GM21447 (cell line): Measurements from ENCODE around the gene DLG2.
"Not testable (repeated sequence)": the region's sequence is repeated elsewhere in the genome, so short reads cannot be mapped to it uniquely, and the experiment has no call there.

Experiments
- ATAC-seq: cut with Tn5 transposase; IDR thresholded peaks from one replicate; pipeline ENCODE4 v1.9.1; 2021; ENCODE audit not compliant: unreplicated experiment

The DLG2 gene

GRCh38 chr11:84804041-84804440 lies 823.1 kb downstream of the DLG2 start:
- ATAC-seq: no peak

DNA sequence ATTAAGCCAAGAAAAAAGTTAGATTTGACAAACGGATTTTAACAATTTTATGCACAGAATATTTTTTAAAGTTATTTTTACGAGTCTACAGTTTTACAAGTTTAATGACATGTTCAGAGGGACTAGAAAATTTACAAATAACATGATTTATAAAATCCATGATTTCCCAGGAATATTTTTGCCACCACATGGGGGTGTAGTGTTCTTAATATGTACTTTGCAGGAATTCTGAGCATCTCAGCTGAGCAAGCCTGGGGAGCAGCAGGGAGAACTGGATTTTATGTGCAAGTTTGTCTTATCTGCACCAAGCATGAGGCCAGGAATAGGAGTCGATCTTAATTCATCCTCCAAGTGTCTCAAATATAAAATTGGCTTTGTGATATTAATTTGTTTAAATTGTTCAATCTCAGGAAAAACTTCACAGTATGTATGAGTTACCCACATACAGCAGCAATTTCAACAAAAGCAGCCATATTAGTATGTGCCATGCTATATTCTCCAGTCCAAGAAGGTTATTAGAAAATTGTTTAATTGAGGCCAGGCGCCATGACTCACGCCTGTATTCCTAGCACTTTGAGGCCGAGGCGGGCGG lies 826.3 kb downstream of the DLG2 start:
- ATAC-seq: no peak

- no peak for ATAC-seq
Observed at GRCh38 chr11:84799112-84799511, 828.0 kb downstream of the DLG2 start.

DNA sequence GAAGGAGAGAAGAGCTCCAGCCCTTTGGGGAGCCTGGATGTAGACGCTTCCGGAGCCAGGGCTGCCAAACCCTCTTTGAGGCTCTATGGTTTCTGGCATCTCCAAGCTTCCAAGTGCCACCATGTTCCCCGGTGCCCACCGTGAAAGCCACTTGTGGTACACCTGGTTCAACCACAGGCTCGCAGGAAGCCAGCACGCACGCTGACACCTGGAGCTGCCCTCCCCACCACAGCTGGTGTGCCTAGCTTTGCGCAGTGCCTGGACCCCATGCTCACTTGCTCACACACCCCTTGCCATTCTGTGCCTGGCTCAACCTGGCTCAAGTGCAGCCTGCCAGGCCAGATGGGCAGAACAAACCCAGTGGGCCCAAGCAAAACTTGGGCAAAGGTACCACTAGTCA lies 831.4 kb downstream of the DLG2 start:
- ATAC-seq: no peak

DNA sequence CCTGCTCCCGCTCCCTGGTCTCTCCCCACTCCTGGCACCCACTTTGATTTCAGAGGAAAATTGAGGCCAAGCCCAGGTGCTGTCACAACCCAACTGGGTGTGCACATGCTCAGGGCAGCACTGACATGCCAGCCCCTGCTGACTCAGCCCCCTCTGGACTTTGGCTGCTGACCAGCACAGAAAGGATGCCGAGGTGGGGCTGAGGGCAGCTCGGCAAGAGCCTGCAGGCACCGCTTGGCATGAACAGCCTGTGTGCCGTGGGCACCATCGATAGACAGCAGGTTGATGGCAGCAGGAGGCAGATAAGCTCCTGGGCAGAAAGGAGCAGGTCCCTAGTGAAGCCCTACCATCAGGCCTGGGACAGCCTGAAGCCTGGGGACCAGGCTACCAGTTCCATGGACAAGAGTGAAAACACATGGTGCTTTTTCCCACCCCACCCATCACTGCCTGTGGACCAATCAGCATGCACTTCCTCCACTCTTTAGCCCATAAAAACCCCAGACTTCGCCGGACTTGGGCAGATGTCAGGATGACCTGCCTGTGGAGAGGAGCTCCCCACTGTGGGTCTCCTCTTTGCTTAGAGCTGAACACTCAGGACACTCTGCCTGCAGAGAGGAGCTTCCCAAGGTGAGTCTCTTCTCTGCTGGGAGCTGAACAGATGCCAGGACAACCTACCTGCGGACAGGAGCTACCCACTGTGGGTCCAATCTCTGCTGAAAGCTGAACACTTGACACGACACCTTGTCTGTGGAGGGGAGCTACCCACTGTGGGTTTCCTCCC lies 832.3 kb downstream of the DLG2 start:
- ATAC-seq: no peak

- ATAC-seq: no peak
Observed at GRCh38 chr11:84793318-84793717, 833.8 kb downstream of the DLG2 start.

GRCh38 chr11:84790849-84791427 lies 836.2 kb downstream of the DLG2 start:
- ATAC-seq: peak; percentile 41

GRCh38 chr11:84788220-84788619 lies 838.9 kb downstream of the DLG2 start:
- no peak for ATAC-seq

- ATAC-seq: not testable (repeated sequence)
Observed at GRCh38 chr11:84784158-84784557, 843.0 kb downstream of the DLG2 start.

DNA sequence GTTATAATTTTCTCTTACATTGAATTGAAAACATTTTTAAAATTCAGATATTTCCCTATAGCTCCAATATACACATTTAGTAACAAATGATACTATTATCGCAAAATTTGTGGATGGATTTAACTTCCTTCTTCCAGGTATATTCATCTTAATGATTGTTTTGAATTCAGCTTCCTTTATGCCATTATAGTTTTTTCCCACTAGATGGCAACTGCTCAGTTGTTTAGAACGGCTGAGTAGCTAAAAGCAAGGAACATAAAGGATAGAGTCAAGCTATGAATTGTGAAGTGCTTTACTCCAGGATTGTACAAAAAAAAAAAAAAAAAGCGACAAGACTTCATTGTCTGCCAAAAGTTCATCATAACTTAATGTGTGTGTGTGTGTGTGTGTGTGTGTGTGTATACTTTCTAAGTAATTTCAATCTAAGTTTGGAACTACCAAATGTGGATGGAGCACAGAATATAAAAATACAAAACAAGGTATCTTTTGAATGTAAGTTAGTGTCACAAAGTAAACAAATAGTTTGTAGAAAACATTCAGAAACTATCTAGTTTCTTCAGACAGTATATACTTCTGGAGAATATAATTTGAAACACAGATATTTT lies 846.4 kb downstream of the DLG2 start:
- no peak for ATAC-seq

- no peak for ATAC-seq
Observed at GRCh38 chr11:84775503-84775902, 851.6 kb downstream of the DLG2 start.

DNA sequence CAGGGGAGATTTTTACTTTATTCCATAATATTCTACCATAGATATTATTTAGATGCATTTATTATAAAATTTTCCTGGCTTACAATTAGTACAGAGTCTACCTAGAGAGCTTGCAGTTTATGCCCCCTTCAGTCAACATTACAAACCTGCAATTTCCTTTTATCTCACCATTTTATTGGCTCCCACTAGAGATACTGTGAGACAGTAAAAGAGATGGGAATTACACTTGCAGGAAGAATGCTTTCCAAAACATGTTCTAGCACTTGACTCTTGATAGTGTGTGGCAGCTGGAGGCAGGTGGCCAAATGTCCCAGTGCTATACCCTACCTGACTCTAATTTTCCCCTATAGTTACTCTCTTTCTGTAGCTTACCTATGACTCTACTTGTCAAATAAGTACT lies 863.2 kb downstream of the DLG2 start:
- ATAC-seq: no peak

DNA sequence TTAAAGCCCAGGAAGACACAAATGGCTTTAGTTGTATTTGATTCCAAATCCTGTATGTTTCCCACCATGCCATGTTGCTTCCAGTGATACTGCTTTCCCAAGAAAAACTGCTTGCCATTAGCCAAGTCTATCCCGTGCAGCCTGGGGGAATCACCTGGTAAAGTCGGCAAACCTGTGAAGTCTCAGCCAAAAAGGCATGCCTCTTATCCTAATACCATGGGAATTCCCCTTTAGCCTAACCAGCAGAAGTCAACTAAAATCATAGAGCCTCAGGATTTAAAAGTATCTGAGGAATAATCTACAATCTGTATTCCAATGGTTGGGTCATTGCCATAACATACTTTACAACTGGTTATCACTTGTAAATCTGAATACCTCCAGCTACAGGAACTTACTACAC lies 869.4 kb downstream of the DLG2 start:
- ATAC-seq: no peak

- ATAC-seq: no peak
Observed at GRCh38 chr11:84751371-84751770, 875.8 kb downstream of the DLG2 start.

DNA sequence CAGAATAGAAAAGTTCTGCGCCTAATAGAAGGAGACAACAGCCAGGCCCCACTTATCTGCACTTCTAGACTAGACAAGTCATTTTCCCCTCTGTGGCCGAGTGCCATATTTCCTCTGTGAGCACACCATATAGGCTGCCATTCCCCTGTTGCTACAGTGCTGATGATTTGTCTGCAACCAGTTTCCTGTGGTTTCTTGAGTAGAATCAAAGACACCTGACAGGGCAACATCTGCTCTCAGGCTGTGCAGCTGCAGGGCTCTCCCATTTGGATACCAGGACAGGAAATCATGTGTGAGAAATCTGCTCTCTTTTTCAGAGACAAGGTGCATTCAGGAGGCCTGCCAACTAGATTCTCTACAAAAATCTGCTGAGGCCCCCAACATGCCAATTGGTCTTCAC lies 879.3 kb downstream of the DLG2 start:
- ATAC-seq: no peak

GRCh38 chr11:84740050-84740449 lies 887.1 kb downstream of the DLG2 start:
- ATAC-seq: no peak

- ATAC-seq: no peak
Observed at GRCh38 chr11:84724256-84724655, 902.9 kb downstream of the DLG2 start.

GRCh38 chr11:84722583-84723108 lies 904.5 kb downstream of the DLG2 start:
- no peak for ATAC-seq

DNA sequence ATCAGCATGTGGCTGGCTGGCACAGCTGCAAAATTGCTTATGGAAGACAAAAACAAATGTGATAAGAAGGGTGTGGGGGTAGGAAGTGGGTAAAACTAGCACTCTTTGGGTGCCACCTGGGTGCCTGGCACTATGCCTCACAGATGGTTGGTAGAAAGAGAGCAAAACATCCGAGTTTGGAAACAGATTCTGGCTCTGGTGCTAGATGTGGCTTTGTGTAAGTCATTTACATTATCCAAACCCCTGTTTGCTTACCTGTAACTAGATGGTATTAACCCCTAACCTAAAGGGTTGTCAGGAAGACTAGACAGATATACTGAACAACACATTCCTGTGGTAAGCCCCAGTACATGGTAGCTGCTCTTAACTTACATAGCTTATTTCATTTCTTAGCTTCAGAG lies 905.6 kb downstream of the DLG2 start:
- no peak for ATAC-seq

- ATAC-seq: no peak
Observed at GRCh38 chr11:84720706-84721402, 906.3 kb downstream of the DLG2 start.

DNA sequence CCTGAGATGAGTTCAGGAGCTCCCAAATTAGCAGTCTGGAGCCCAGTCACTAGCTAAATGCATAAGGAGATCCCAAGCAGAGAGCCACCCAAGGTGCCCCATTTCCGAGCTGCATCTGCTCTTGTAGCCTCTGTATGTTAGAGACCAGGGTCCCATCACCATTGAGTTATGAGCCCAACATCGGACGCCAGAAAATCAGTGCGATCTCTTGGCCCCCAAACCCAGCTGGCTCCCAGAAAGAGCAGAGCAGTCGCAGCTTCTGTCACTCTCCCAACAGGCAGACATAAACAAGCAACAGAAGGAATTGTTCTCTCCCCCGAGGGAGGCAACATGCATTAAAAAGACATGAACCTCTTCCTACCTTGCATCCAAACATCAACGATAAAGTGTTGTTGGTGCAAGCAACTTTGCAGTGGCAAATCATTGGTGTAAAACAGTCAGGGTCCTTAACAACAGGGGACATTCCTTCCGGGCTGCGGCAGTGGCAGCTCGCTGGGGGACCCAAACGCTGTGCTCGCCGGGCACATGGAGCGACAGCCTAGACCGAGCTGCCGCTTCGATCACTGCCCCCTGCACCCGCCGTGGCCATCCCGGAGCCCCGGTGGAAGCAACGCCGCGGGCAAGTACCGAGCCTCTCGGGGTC lies 907.1 kb downstream of the DLG2 start:
- no peak for ATAC-seq
